GM23338 (cell line): ENCODE data around the gene DNAH9. TPM values are rescaled to one million over a fixed set of nuclear protein-coding genes. Genes with fewer than 3 reads are reported as not detected.

Source experiments
- ATAC-seq: fragments of 200-7000 bp; cut with Tn5 transposase; 3 replicates; pipeline ENCODE4 v1.9.1; 2020
- DNase-seq: peaks from one replicate; pipeline ENCODE4 v3.0.0-alpha.2; 2015; ENCODE audit warnings: low spot score
- H2AFZ ChIP-seq: fragments of 200-600 bp; sonication (generic); 2 replicates; pipeline ENCODE4 v1.8.0; 2016; ENCODE audit warnings: antibody characterized with exemption, mild to moderate bottlenecking, moderate library complexity
- H3F3A ChIP-seq: fragments of 200-600 bp; sonication (generic); replicated peaks from 2 replicates; pipeline ENCODE4 v1.8.0; 2017; ENCODE audit warnings: antibody characterized with exemption, mixed run types, low read depth
- H3K27ac ChIP-seq: fragments of 200-600 bp; sonication (generic); 2 replicates; pipeline ENCODE4 v1.6.1; 2016; ENCODE audit warnings: low read depth
- H3K27me3 ChIP-seq: fragments of 200-600 bp; sonication (generic); 2 replicates; pipeline ENCODE4 v1.8.0; 2016; ENCODE audit warnings: mild to moderate bottlenecking, mixed run types, moderate library complexity; ENCODE audit not compliant: insufficient read depth
- H3K36me3 ChIP-seq: fragments of 200-600 bp; sonication (generic); 2 replicates; pipeline ENCODE4 v1.8.0; 2016; ENCODE audit warnings: mild to moderate bottlenecking; ENCODE audit not compliant: insufficient read depth
- H3K4me1 ChIP-seq: fragments of 200-600 bp; sonication (generic); 2 replicates; pipeline ENCODE4 v1.8.0; 2016; ENCODE audit warnings: mild to moderate bottlenecking, moderate library complexity; ENCODE audit not compliant: insufficient read depth
- H3K4me2 ChIP-seq: fragments of 200-600 bp; sonication (generic); 2 replicates; pipeline ENCODE4 v1.7.1; 2017; ENCODE audit warnings: mixed run types
- H3K4me3 ChIP-seq: fragments of 200-600 bp; sonication (generic); 2 replicates; pipeline ENCODE4 v1.6.1; 2016; ENCODE audit warnings: mixed run types
- H3K79me2 ChIP-seq: fragments of 200-600 bp; sonication (generic); replicated peaks from 2 replicates; pipeline ENCODE4 v1.8.0; 2017; ENCODE audit warnings: mild to moderate bottlenecking; ENCODE audit not compliant: insufficient read depth
- H3K9me2 ChIP-seq: fragments of 200-600 bp; sonication (generic); 2 replicates; pipeline ENCODE4 v1.8.0; 2017; ENCODE audit not compliant: insufficient read depth
- H4K20me1 ChIP-seq: fragments of 200-600 bp; sonication (generic); replicated peaks from 2 replicates; pipeline ENCODE4 v1.8.0; 2017; ENCODE audit warnings: mild to moderate bottlenecking; ENCODE audit not compliant: insufficient read depth
- H3K27ac Mint-ChIP-seq: 2 replicates; pipeline ENCODE4 v1.8.0; 2020; ENCODE audit warnings: inconsistent platforms, mild to moderate bottlenecking, moderate library complexity, mixed read lengths
- H3K27me3 Mint-ChIP-seq: 3 replicates; pipeline ENCODE4 v1.8.0; 2022; ENCODE audit warnings: low read depth, mild to moderate bottlenecking, moderate library complexity, mixed read lengths, inconsistent platforms; ENCODE audit not compliant: insufficient read depth, poor library complexity
- H3K36me3 Mint-ChIP-seq: 3 replicates; pipeline ENCODE4 v1.8.0; 2021; ENCODE audit warnings: low read depth, mild to moderate bottlenecking, inconsistent platforms, moderate library complexity, mixed read lengths
- H3K4me1 Mint-ChIP-seq: 3 replicates; pipeline ENCODE4 v1.8.0; 2020; ENCODE audit warnings: mild to moderate bottlenecking, inconsistent platforms, mixed read lengths
- H3K4me3 Mint-ChIP-seq: 3 replicates; pipeline ENCODE4 v1.8.0; 2021; ENCODE audit warnings: moderate library complexity, mild to moderate bottlenecking, inconsistent platforms, mixed read lengths
- H3K9me3 Mint-ChIP-seq: 3 replicates; pipeline ENCODE4 v1.8.0; 2020; ENCODE audit warnings: moderate library complexity, mild to moderate bottlenecking, inconsistent platforms, mixed read lengths
- CREB1 ChIP-seq: fragments of 250-450 bp; sonication (Bioruptor Pico); IDR thresholded peaks from 2 replicates; pipeline ENCODE4 v1.5.0; 2020; ENCODE audit warnings: low read depth, mild to moderate bottlenecking, moderate library complexity
- EZH2 ChIP-seq: fragments of 200-600 bp; sonication (generic); IDR thresholded peaks from one replicate; pipeline ENCODE4 v1.8.0; 2017; ENCODE audit warnings: antibody characterized with exemption, mild to moderate bottlenecking, low read depth; ENCODE audit not compliant: unreplicated experiment
- EZH2phosphoT487 ChIP-seq: fragments of 200-600 bp; sonication (generic); IDR thresholded peaks from one replicate; pipeline ENCODE4 v1.8.1; 2018; ENCODE audit warnings: antibody characterized with exemption; ENCODE audit not compliant: unreplicated experiment
- JUNB ChIP-seq: IDR thresholded peaks from one replicate; pipeline ENCODE4 v1.6.1; 2016; ENCODE audit warnings: antibody characterized with exemption; ENCODE audit not compliant: unreplicated experiment
- NANOG ChIP-seq: IDR thresholded peaks from 2 replicates; pipeline ENCODE4 v1.6.1; 2016; ENCODE audit warnings: antibody characterized with exemption, borderline replicate concordance
- STAT1 ChIP-seq: IDR thresholded peaks from one replicate; pipeline ENCODE4 v1.6.1; 2016; ENCODE audit warnings: antibody characterized with exemption; ENCODE audit not compliant: unreplicated experiment
- ZNF114 ChIP-seq: fragments of 250-450 bp; sonication (Bioruptor Pico); IDR thresholded peaks from 2 replicates; pipeline ENCODE4 v1.5.0; 2020; ENCODE audit warnings: mild to moderate bottlenecking, moderate library complexity
- ZNF331 ChIP-seq: fragments of 250-450 bp; sonication (Bioruptor Pico); IDR thresholded peaks from 2 replicates; pipeline ENCODE4 v1.5.0; 2020; ENCODE audit warnings: low read depth, mild to moderate bottlenecking, moderate library complexity
- polyA plus RNA-seq: library from polyadenylated mRNA; unstranded; fragments of >200 nt; fragmentation: Nextera tagmentation; extraction: Ambion mirVana; gene quantifications from 2 replicates; pipeline ENCODE4 v1.2.1, GENCODE V29; 2016
- total RNA-seq: library from RNA; depleted of rRNA; stranded (reverse); fragments of >200 nt; shearing (Covaris generic); gene quantifications from 2 replicates; pipeline ENCODE4 v1.2.3, GENCODE V29; 2014
- TF ChIP-seq, protein P1 (sequence below): fragments of 250-450 bp; sonication (Bioruptor Pico); IDR thresholded peaks from 2 replicates; pipeline ENCODE4 v1.5.0; 2020; ENCODE audit warnings: mild to moderate bottlenecking, moderate library complexity
- TF ChIP-seq, protein P2 (sequence below): IDR thresholded peaks from 2 replicates; pipeline ENCODE4 v1.6.1; 2016; ENCODE audit warnings: antibody characterized with exemption
- TF ChIP-seq, protein P3 (sequence below), 2 experiments: fragments of 200-600 bp in 1 of 2; sonication (generic) in 1 of 2; conservative IDR thresholded peaks; 2 replicates each; pipeline versions ENCODE4 v1.5.1 to v1.6.1; 2016 to 2017; ENCODE audit warnings: antibody characterized with exemption in 2 of 2, low read depth in 2 of 2, mild to moderate bottlenecking in 2 of 2, moderate library complexity in 1 of 2

DNAH9 gene
- total and polyA plus RNA-seq, 2 experiments from 2014 or later, result not detected

DNA sequence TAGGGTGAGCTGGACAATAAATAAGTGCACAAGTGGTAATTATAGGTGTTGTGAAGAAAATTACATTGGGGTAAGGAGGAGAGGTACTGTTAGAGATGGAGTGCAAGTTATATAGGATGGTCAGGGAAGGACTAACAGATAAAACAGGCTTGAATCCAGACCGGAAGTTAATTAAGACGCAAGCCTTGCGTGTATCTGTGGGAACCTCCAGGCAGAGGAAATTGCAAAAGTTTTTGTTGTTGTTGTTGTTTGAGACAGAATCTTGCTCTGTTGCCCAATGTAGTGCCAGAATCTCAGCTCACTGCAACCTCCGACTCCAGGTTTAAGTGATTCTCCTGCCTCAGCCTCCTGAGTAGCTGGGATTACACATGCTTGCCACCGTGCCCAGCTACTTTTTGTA, 401.4 kb downstream of the DNAH9 start (continued):
- TF ChIP-seq, protein P1, sequence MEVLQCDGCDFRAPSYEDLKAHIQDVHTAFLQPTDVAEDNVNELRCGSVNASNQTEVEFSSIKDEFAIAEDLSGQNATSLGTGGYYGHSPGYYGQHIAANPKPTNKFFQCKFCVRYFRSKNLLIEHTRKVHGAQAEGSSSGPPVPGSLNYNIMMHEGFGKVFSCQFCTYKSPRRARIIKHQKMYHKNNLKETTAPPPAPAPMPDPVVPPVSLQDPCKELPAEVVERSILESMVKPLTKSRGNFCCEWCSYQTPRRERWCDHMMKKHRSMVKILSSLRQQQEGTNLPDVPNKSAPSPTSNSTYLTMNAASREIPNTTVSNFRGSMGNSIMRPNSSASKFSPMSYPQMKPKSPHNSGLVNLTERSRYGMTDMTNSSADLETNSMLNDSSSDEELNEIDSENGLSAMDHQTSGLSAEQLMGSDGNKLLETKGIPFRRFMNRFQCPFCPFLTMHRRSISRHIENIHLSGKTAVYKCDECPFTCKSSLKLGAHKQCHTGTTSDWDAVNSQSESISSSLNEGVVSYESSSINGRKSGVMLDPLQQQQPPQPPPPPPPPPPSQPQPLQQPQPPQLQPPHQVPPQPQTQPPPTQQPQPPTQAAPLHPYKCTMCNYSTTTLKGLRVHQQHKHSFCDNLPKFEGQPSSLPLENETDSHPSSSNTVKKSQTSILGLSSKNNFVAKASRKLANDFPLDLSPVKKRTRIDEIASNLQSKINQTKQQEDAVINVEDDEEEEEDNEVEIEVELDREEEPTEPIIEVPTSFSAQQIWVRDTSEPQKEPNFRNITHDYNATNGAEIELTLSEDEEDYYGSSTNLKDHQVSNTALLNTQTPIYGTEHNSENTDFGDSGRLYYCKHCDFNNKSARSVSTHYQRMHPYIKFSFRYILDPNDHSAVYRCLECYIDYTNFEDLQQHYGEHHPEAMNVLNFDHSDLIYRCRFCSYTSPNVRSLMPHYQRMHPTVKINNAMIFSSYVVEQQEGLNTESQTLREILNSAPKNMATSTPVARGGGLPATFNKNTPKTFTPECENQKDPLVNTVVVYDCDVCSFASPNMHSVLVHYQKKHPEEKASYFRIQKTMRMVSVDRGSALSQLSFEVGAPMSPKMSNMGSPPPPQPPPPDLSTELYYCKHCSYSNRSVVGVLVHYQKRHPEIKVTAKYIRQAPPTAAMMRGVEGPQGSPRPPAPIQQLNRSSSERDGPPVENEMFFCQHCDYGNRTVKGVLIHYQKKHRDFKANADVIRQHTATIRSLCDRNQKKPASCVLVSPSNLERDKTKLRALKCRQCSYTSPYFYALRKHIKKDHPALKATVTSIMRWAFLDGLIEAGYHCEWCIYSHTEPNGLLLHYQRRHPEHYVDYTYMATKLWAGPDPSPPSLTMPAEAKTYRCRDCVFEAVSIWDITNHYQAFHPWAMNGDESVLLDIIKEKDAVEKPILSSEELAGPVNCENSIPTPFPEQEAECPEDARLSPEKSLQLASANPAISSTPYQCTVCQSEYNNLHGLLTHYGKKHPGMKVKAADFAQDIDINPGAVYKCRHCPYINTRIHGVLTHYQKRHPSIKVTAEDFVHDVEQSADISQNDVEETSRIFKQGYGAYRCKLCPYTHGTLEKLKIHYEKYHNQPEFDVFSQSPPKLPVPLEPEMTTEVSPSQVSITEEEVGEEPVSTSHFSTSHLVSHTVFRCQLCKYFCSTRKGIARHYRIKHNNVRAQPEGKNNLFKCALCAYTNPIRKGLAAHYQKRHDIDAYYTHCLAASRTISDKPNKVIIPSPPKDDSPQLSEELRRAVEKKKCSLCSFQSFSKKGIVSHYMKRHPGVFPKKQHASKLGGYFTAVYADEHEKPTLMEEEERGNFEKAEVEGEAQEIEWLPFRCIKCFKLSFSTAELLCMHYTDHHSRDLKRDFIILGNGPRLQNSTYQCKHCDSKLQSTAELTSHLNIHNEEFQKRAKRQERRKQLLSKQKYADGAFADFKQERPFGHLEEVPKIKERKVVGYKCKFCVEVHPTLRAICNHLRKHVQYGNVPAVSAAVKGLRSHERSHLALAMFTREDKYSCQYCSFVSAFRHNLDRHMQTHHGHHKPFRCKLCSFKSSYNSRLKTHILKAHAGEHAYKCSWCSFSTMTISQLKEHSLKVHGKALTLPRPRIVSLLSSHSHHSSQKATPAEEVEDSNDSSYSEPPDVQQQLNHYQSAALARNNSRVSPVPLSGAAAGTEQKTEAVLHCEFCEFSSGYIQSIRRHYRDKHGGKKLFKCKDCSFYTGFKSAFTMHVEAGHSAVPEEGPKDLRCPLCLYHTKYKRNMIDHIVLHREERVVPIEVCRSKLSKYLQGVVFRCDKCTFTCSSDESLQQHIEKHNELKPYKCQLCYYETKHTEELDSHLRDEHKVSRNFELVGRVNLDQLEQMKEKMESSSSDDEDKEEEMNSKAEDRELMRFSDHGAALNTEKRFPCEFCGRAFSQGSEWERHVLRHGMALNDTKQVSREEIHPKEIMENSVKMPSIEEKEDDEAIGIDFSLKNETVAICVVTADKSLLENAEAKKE, result no peak
- no peak for TF ChIP-seq ZNF114 (CRISPR knock-in tag)
- TF ChIP-seq NANOG, result no peak
- TF ChIP-seq, protein P2, sequence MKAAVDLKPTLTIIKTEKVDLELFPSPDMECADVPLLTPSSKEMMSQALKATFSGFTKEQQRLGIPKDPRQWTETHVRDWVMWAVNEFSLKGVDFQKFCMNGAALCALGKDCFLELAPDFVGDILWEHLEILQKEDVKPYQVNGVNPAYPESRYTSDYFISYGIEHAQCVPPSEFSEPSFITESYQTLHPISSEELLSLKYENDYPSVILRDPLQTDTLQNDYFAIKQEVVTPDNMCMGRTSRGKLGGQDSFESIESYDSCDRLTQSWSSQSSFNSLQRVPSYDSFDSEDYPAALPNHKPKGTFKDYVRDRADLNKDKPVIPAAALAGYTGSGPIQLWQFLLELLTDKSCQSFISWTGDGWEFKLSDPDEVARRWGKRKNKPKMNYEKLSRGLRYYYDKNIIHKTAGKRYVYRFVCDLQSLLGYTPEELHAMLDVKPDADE, result no peak

DNA sequence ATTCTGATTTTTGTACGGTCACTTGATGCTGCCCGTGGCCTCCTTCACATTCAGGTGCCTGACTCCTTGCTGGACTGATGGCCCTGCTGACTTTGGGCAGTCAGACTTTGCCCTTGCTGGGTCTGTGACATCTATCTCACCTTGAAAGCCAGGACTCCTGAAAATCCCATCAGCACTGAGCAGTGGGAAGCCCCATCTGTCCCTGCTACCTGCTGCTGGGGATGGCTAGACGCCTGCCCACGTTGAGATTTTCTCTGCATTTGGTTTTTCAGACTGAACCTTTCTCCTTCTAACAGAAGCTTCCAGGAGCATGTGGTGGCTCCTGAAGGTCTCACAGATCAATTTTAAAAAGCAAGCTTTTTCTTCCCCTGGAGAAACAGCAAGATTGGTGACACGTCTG, 409.2 kb downstream of the DNAH9 start:
- Histone ChIP-seq H3K27ac (no peak overlapping the region), H3K79me2 (no peaks in the 10 kb centered on the region), H2AFZ (peak overlapping the region; percentile 30; the same call in 1 of the 2 replicates), H3K4me3 (no peak overlapping the region), H4K20me1 (no peaks in the 10 kb centered on the region), H3K36me3 (no peaks in the 10 kb centered on the region), H3K27me3 (no peaks in the 10 kb centered on the region), H3K4me1 (no peaks in the 10 kb centered on the region), H3K9me2 (no peaks in the 10 kb centered on the region), H3K4me2 (no peak overlapping the region; the same call in 1 of the 2 replicates), H3F3A (no peaks in the 10 kb centered on the region)
- no peaks in the 10 kb centered on the region for H3K36me3 Mint-ChIP-seq
- H3K27me3 Mint-ChIP-seq, result no peaks in the 10 kb centered on the region
- no peak overlapping the region for H3K4me3 Mint-ChIP-seq
- no peak overlapping the region for H3K27ac Mint-ChIP-seq
- no peak for ATAC-seq
- no peak for DNase-seq
- no peaks in the 10 kb centered on the region for H3K4me1 Mint-ChIP-seq
- H3K9me3 Mint-ChIP-seq, result no peaks in the 10 kb centered on the region
- no peak for TF ChIP-seq NANOG
- no peak for TF ChIP-seq ZNF331 (CRISPR knock-in tag)
- no peak for TF ChIP-seq ZNF114 (CRISPR knock-in tag)
- TF ChIP-seq EZH2phosphoT487, result no peak
- TF ChIP-seq STAT1, result no peak
- TF ChIP-seq, protein P2, result no peak
- no peak for TF ChIP-seq CREB1 (CRISPR knock-in tag)
- TF ChIP-seq, protein P3, sequence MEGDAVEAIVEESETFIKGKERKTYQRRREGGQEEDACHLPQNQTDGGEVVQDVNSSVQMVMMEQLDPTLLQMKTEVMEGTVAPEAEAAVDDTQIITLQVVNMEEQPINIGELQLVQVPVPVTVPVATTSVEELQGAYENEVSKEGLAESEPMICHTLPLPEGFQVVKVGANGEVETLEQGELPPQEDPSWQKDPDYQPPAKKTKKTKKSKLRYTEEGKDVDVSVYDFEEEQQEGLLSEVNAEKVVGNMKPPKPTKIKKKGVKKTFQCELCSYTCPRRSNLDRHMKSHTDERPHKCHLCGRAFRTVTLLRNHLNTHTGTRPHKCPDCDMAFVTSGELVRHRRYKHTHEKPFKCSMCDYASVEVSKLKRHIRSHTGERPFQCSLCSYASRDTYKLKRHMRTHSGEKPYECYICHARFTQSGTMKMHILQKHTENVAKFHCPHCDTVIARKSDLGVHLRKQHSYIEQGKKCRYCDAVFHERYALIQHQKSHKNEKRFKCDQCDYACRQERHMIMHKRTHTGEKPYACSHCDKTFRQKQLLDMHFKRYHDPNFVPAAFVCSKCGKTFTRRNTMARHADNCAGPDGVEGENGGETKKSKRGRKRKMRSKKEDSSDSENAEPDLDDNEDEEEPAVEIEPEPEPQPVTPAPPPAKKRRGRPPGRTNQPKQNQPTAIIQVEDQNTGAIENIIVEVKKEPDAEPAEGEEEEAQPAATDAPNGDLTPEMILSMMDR (conservative IDR thresholded peaks at IDR 0.05; ENCODE audit: low read depth in 2 of 2), result no peak
- TF ChIP-seq EZH2, result no peak
- no peak for TF ChIP-seq JUNB
